ENCODE data around the gene EEF1AKMT2. TPM values are rescaled to one million over a fixed set of nuclear protein-coding genes. Genes with fewer than 3 reads are reported as not detected.

EEF1AKMT2 gene
- total and polyA plus RNA-seq, 2 donors from 2014 or later = 18.0 to 20.5 TPM

DNA sequence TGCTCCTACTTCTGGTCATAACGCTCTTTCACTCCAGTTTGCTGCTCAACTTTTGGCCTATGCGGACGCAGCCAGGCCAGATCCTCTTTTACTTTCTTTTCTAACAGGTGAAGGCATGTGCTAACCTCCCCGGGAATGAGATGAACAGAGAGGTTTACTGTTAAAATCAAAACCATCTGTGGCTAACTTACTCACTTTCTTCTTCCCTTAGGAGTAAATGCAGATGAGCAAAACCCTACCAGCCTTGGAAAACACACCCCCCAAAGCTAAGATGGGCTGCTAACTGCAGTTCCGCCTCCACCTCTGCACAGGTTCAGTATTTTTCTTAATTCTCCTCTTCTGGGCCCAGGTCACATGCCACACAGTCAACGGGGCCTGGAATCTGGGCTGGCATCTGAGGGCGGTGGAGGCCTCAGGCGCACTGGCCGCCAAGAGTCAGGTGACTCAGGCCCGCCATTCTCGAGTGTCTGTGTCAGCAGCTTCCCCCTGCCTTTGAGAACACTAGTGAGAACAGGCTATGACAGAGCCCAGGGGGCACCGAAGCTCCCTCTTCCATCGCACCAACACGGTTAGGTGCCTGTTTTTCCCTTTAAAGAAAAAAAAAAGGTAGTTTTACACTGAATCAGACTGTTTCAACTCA, 58.6 kb downstream of the EEF1AKMT2 start:
- peaks cover 0 to 3% (median 0%) of the 10 kb centered on the region in 3 donors for H3K36me3 ChIP-seq (ENCODE audit: control insufficient read depth in 2 of 3, insufficient read depth in 3 of 3, low read length in 3 of 3)
- FAIRE-seq (no peak), DNase-seq (peak in 4 of 5 donors; percentile 68 to 88 (median 77))
- peak overlapping the region in 1 of 3 donors; percentile 18 for H3K4me3 ChIP-seq (ENCODE audit: low read length in 3 of 3)
- H3K9me3 ChIP-seq (ENCODE audit: control insufficient read depth in 2 of 3, insufficient read depth in 1 of 3, low read length in 3 of 3) = no peaks in the 10 kb centered on the region
- TF ChIP-seq, protein P1, sequence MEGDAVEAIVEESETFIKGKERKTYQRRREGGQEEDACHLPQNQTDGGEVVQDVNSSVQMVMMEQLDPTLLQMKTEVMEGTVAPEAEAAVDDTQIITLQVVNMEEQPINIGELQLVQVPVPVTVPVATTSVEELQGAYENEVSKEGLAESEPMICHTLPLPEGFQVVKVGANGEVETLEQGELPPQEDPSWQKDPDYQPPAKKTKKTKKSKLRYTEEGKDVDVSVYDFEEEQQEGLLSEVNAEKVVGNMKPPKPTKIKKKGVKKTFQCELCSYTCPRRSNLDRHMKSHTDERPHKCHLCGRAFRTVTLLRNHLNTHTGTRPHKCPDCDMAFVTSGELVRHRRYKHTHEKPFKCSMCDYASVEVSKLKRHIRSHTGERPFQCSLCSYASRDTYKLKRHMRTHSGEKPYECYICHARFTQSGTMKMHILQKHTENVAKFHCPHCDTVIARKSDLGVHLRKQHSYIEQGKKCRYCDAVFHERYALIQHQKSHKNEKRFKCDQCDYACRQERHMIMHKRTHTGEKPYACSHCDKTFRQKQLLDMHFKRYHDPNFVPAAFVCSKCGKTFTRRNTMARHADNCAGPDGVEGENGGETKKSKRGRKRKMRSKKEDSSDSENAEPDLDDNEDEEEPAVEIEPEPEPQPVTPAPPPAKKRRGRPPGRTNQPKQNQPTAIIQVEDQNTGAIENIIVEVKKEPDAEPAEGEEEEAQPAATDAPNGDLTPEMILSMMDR (IDR thresholded peaks at IDR 0.05; ENCODE audit: borderline replicate concordance, extremely low read depth, insufficient read depth) = no peak
- peaks cover 7 to 89% (median 86%) of the 10 kb centered on the region in 3 donors for H3K4me1 ChIP-seq (ENCODE audit: control insufficient read depth in 2 of 3, insufficient read depth in 2 of 3, low read depth in 1 of 3, low read length in 3 of 3)
- intact Hi-C loops (cut with DNase I) = no loop called here
- no peaks in the 10 kb centered on the region for H3K27me3 ChIP-seq (ENCODE audit: control insufficient read depth, insufficient read depth, low read length)
- H3K9ac ChIP-seq (ENCODE audit: low read length in 3 of 3) = peak overlapping the region in 2 of 3 donors; percentile 41 to 72
- H3K27ac ChIP-seq (ENCODE audit: low read depth in 2 of 2, low read length in 2 of 2) = peak overlapping the region; percentile 86 to 95

DNA sequence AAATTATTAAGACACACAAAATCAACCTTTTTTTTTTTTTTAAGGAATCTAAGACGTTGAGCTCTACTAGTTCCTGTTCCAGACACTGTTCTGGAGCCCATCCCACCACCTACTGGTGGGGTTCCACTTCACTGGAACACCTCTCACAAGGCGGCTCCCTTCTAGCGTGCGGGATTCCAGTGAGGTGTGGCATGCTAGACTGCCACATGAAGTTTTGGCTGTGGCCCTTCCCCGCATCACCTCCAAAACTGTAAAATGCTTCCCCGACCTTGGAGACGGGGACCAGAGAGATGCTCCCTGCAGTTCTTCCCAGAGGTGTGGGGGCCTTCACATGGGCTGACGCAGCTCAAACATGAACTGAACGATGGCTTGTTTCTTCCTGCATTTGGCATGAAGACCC, 60.1 kb downstream of the EEF1AKMT2 start:
- no peaks in the 10 kb centered on the region for H3K9me3 ChIP-seq (ENCODE audit: control insufficient read depth in 2 of 3, insufficient read depth in 1 of 3, low read length in 3 of 3)
- intact Hi-C loops (cut with DNase I) = no loop called here
- H3K27ac ChIP-seq (ENCODE audit: low read depth in 2 of 2, low read length in 2 of 2) = peak overlapping the region; percentile 83 to 86
- H3K4me1 ChIP-seq (ENCODE audit: control insufficient read depth in 2 of 3, insufficient read depth in 2 of 3, low read depth in 1 of 3, low read length in 3 of 3) = peaks cover 3 to 81% (median 79%) of the 10 kb centered on the region in 3 donors
- DNase-seq (peak in 3 of 5 donors; percentile 17 to 56 (median 33)), FAIRE-seq (no peak)
- peak overlapping the region in 2 of 3 donors; percentile 8 to 36 for H3K9ac ChIP-seq (ENCODE audit: low read length in 3 of 3)
- TF ChIP-seq, protein P1 (IDR thresholded peaks at IDR 0.05; ENCODE audit: borderline replicate concordance, extremely low read depth, insufficient read depth) = peak; percentile 6
- H3K4me3 ChIP-seq (ENCODE audit: low read length in 3 of 3) = no peak overlapping the region
- peaks cover 0 to 3% (median 0%) of the 10 kb centered on the region in 3 donors for H3K36me3 ChIP-seq (ENCODE audit: control insufficient read depth in 2 of 3, insufficient read depth in 3 of 3, low read length in 3 of 3)
- no peaks in the 10 kb centered on the region for H3K27me3 ChIP-seq (ENCODE audit: control insufficient read depth, insufficient read depth, low read length)

DNA sequence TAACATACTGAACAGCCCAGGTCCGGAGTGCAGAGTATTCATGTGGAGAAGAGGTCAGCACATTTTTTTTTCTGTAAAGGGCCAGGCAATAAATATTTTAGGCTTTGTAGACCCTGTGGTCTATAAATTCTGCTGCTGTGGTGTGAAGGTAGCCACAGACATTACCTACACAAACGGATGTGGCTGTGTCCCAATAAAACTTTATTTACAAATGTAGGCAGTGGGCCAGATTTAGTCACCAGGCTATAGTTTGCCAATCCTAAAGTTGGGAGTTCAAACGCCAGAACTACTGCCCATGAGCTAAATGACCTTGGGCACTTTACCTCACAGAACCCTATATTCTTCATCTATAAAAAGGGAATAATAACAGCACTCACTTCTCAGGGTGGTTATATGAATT, 60.9 kb downstream of the EEF1AKMT2 start:
- FAIRE-seq = no peak
- DNase-seq = no peak
- TF ChIP-seq, protein P1 (IDR thresholded peaks at IDR 0.05; ENCODE audit: borderline replicate concordance, extremely low read depth, insufficient read depth) = no peak
- no peaks in the 10 kb centered on the region for H3K9me3 ChIP-seq (ENCODE audit: control insufficient read depth in 2 of 3, insufficient read depth in 1 of 3, low read length in 3 of 3)
- intact Hi-C loops (cut with DNase I) = no loop called here
- peaks cover 0 to 3% (median 0%) of the 10 kb centered on the region in 3 donors for H3K36me3 ChIP-seq (ENCODE audit: control insufficient read depth in 2 of 3, insufficient read depth in 3 of 3, low read length in 3 of 3)
- no peak overlapping the region for H3K9ac ChIP-seq (ENCODE audit: low read length in 3 of 3)
- H3K4me1 ChIP-seq (ENCODE audit: control insufficient read depth in 2 of 3, insufficient read depth in 2 of 3, low read depth in 1 of 3, low read length in 3 of 3) = peaks cover 3 to 75% (median 74%) of the 10 kb centered on the region in 3 donors
- no peak overlapping the region for H3K4me3 ChIP-seq (ENCODE audit: low read length in 3 of 3)
- H3K27ac ChIP-seq (ENCODE audit: low read depth in 2 of 2, low read length in 2 of 2) = peak overlapping the region; percentile 18 to 83
- no peaks in the 10 kb centered on the region for H3K27me3 ChIP-seq (ENCODE audit: control insufficient read depth, insufficient read depth, low read length)

Data from kidney (tissue), 14 donors.